Ovary (tissue), 3 donors: ENCODE results near the gene SYN1.

Experiments
- POLR2A ChIP-seq: fragments of 450-650 bp; IDR thresholded peaks from one replicate; pipeline ENCODE4 v1.6.1; 2017; ENCODE audit warnings: antibody characterized with exemption, mild to moderate bottlenecking, moderate library complexity
- TF ChIP-seq, protein P1 (sequence below), 3 donors: fragments of 450-650 bp in 2 of 3; fragments of 200-600 bp in 1 of 3; IDR thresholded peaks; one replicate each; pipeline versions ENCODE4 v1.5.1 to v1.8.0; 2016 to 2022; ENCODE audit warnings: antibody characterized with exemption in 3 of 3, mild to moderate bottlenecking in 1 of 3
- donor health status: DM: no; HTN: no; CAD: no.

DNA sequence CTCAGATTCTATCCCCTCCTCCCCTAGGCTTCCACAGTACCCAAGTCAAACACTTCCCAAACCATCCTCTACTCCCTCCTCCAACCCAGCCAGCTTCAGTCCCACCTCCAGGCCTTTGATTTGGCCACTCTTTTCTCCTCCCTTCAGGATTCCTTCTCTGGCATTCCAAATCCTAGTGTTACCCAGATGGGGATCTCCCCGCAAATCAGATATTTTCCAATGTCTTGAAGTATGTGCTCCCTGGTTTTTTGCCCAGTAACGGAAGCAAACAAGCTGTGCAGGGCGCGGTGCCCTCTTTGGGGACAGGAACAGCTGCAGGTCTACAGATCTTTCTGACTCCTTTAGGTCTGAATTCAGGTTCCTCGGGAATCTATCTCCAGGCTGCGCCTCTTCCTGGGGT is 2.2 kb upstream of the SYN1 start:
- TF ChIP-seq, protein P1, sequence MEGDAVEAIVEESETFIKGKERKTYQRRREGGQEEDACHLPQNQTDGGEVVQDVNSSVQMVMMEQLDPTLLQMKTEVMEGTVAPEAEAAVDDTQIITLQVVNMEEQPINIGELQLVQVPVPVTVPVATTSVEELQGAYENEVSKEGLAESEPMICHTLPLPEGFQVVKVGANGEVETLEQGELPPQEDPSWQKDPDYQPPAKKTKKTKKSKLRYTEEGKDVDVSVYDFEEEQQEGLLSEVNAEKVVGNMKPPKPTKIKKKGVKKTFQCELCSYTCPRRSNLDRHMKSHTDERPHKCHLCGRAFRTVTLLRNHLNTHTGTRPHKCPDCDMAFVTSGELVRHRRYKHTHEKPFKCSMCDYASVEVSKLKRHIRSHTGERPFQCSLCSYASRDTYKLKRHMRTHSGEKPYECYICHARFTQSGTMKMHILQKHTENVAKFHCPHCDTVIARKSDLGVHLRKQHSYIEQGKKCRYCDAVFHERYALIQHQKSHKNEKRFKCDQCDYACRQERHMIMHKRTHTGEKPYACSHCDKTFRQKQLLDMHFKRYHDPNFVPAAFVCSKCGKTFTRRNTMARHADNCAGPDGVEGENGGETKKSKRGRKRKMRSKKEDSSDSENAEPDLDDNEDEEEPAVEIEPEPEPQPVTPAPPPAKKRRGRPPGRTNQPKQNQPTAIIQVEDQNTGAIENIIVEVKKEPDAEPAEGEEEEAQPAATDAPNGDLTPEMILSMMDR (IDR thresholded peaks at IDR 0.05), result no peak
- no peak for TF ChIP-seq POLR2A
